ENCODE measurements around the gene ADAMTS14.

The ADAMTS14 gene

GRCh38 chr10:70695241-70696030, 23.1 kb downstream of the ADAMTS14 start:
- no peak for DNase-seq

DNA sequence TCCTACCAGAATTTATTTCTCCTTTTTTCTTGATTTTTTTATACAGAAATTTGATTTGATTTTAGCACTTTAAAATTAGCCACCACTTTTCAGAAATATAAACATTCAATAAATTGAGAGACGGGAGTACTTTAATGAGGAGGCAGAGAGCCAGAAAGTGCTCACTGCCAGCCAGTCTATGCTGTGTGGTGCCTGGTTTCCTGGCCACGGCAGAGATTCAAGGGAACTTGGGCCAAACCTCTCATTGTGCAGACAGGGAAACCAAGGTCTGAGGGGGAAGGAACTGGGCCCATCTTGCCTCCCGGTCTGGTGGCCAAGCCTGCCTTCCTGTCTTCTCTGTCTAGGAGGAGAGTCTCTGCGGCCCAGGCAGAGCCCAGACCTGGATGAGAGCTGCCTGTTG, 25.9 kb downstream of the ADAMTS14 start:
- DNase-seq: no peak

DNA sequence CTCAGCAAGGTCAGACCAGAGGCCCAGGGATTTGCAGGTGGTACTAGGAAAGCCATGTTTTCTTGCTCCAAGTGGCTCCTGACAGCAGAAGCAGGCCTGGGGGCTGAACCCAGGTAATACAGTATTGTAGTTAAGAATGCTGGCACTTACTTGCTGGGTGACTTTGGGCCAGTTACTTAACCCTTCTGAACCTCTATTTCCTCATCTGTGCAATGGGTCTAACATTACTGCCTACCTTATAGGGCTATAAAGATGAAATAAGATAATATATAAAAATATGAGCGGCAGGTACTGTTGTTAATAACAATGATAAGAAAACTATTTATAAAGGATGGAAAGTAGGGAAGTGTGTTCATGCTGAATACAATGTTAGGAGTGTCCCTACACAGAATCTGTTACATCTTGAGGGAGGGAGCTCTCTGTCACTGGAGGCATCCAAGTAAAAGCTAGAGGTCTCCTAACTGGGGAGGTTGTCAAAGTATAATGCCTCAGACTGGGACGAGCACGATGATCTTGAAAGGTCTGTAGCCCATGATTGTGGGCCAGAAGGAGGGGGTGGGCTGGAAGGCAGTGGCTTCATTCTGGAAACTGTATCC, 26.9 kb downstream of the ADAMTS14 start:
- no peak for DNase-seq

DNA sequence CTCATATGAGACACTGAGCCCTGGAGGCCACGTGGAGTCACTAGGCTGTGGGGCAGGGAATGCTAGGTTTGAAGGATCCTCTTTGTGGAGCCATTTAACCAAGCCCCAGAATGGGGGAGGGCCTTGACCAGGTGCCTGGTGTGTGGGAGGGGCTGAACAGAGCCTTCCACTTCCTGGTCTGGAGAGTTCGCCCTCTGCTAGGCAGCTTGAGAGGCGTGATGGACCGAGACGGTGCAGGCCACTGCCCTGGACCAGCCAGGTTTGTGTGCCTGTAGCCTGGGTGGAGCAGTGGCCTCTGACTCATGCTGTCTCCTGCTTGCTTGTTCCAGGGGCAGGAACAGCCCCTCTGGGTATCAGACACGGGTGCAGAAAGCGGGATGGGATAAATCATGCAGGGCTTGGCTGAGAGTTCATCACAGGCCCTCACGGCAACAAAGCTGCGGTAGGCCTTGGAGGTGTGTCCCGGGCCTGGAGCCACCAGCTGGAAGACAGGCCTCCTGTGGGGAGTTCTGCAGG, 27.4 kb downstream of the ADAMTS14 start:
- no peak for DNase-seq

DNA sequence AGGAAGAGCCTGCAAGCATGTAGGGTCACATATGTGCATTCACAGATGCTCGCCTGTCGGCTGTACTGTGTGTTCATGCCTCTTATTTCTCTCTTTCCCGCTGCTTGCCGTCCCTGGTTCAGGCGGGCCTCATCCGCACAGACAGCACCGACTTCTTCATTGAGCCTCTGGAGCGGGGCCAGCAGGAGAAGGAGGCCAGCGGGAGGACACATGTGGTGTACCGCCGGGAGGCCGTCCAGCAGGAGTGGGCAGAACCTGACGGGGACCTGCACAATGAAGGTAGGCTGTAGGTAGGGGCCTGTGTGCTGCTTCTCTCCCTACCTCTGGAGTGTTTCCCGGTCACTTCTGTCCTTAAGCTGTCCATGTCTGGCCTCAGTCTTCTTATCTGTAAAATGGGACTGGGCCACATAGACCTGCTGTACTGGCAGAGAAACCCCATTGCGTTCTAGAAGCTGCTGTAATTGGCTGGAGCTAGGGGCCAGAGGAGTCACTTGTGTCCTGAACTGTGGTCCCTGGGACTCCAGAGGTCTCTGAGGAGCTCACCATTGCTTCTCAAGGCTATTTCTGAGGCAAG, 30.0 kb downstream of the ADAMTS14 start:
- DNase-seq: no peak

- DNase-seq: no peak
These were observed 31.9 kb downstream of the ADAMTS14 start for GRCh38 chr10:70704211-70704610.

DNA sequence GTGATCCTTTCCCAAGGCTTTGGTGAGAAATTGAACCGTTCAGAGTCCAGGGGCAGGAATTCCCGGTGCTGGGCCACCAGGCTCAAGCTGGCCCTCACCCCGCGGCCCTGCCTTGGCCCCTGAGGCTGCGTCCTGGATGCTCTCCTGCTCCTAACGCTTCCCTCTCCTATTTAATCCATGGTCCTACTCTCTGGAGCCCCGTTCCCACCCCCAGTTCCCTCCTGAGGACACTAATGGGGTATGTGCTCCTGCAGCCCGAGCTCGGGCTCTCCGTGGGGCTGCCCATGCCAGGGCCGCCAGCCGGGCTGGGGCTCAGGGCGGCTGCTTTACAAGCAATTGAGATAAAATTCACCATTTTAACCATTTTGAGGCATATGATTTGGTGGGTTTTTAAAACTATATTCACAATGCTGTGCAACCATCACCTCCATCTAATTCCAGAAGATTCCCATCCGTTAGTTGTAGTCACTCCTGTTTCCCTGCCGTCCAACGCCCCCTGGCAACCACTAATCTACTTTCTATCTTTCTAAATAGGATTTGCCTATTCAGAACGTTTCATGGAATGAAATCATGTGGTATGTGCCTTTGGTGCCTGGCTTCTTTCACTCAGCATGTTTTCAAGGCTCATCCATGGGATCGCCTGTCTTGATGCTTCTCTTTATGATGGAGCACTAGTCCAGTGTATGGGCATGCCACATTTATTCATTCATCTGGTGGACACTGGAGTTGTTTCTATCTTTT, 33.0 kb downstream of the ADAMTS14 start:
- DNase-seq: no peak

DNA sequence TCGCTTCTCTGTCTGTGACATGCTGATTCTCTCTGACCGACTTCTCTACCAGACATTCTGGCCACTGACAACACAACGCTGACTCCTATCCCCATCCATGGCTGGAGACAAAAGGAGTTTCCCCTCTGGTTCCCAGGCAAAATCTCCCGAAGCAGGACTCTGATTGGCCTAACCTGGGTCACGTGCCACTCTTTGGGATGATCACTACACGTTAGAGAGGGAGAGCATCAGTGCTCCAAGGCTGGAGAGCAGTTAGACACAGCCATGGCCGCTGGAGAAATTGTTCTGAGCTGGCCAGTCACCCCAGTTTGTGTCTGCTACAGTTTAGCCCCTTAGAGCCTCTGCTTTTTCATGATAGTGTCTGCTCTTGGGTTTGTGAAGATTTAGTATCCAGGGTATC, 38.9 kb downstream of the ADAMTS14 start:
- DNase-seq: no peak

GRCh38 chr10:70711911-70712310, 39.6 kb downstream of the ADAMTS14 start:
- DNase-seq: no peak

GRCh38 chr10:70714245-70714644, 41.9 kb downstream of the ADAMTS14 start:
- no peak for DNase-seq

- no peak for DNase-seq
These were observed 42.6 kb downstream of the ADAMTS14 start for GRCh38 chr10:70714951-70715350.

GRCh38 chr10:70715853-70716795, 43.8 kb downstream of the ADAMTS14 start:
- DNase-seq: no peak

GRCh38 chr10:70722820-70723424, 50.6 kb downstream of the ADAMTS14 start:
- no peak for DNase-seq

DNA sequence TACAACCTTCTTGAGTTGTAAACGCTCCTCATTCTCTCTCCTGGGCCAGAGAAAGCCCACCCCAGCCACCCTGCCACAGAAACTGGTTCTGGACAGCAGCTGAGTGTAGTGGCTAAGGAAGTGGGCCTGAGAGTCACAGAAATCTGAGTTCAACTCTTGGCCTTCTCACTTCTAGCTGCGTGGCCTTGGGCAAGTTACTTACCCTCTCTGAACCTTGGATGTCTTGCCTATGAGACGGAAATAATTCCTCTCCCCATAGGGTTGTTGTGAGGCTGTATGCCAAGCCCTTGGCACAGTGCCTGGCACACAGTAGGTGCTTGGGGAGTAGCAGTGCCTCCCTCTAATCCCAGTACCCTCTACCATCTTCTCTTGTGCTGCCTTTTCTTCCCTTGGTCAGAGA, 51.5 kb downstream of the ADAMTS14 start:
- DNase-seq: no peak

- no peak for DNase-seq
These were observed 54.7 kb downstream of the ADAMTS14 start for GRCh38 chr10:70726909-70727495.

- DNase-seq: no peak
These were observed 56.0 kb downstream of the ADAMTS14 start for GRCh38 chr10:70728328-70728727.

- DNase-seq: no peak
These were observed 57.6 kb downstream of the ADAMTS14 start for GRCh38 chr10:70729763-70730357.

DNA sequence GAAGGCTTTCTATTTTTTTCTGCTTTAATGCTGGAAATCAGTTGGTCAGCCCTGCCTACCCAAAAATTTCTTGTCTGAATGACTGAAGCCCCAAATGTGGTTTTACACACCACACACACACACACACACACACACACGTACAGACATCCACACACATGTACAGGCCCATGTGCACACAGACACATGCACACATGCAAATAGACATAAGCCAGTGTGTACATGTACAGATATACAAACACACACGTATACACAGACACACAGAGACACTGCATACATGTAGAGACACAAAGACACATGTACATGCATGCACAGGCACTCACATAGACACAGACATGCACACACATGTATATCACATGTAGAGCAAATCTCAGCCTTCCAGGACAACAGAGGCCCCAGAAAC, 58.6 kb downstream of the ADAMTS14 start:
- DNase-seq: no peak

GRCh38 chr10:70732569-70732968, 60.3 kb downstream of the ADAMTS14 start:
- no peak for DNase-seq

DNA sequence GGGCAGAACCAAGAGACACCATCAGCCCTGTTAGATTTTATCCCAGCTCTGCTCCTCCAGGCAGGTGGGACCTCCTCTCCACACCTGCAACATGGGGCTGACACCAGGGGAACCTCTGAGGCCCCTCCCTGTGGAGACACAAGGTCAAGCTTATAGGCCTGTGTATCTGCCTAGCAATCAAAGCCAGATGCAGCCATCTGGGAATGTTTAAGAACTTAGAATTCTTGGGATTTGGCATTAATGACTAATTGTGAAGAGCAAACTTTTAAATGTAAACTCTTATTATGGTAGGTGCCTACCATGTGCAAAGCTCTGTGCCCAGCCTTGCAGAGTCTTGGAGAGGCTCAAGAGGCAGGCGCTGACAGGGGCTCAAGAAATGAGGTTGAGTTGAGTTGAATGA, 60.7 kb downstream of the ADAMTS14 start:
- no peak for DNase-seq

DNA sequence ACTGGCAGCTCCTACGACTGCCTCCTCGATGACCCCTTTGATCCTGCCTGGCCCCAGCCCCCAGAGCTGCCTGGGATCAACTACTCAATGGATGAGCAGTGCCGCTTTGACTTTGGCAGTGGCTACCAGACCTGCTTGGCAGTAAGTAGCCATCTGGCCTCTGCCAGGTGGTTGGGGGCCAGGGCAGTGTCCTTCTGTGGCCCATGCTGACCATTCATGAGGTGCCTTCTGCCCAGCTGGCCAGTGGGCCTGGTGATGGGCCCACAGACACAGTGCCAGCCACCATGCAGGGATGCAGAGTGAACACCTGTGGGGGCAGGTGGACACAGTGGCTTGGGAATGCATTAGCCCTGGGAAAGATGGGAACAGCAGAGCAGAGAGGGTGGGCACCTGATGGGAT, 62.9 kb downstream of the ADAMTS14 start:
- DNase-seq: no peak

All from activated CD4-positive, alpha-beta T cell treated with anti-CD3 and anti-CD28 coated beads for 4 hours (primary cell).